MM.1S (cell line): ENCODE measurements around the gene BPTF.

Experiments
- EZH2 ChIP-seq: fragments of 300-600 bp; sonication (generic); optimal IDR thresholded peaks from 2 replicates; pipeline ENCODE3; 2017; ENCODE audit warnings: low read depth, mild to moderate bottlenecking, antibody characterized with exemption, low read length, mixed read lengths
- EZH2phosphoT487 ChIP-seq: fragments of 300-600 bp; sonication (generic); IDR thresholded peaks from 2 replicates; pipeline ENCODE4 v1.6.1; 2018; ENCODE audit warnings: antibody characterized with exemption, low read length
- TF ChIP-seq, protein P1 (sequence below): fragments of 300-600 bp; sonication (generic); IDR thresholded peaks from 2 replicates; pipeline ENCODE4 v1.5.1; 2016; ENCODE audit warnings: antibody characterized with exemption, low read length, mixed read lengths

DNA sequence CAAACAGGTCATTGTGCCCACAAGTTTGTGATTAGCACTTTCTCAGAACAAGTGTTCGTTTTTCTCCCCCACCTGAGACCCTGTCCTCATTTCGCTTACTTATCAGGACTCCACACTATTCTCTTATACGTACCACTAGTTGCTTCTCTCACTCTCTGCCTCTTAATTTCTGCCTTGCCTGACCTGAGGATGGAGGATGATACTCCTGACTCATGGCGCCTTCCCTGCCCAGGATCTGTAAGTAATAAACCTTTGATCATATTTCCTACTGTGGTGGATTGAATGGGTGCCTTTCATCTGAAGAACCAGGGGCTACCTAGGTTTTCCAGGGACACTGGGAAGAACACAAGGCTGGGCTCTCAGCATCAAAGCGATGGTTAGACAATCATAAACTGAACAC lies 39.8 kb upstream of the BPTF start:
- TF ChIP-seq, protein P1, sequence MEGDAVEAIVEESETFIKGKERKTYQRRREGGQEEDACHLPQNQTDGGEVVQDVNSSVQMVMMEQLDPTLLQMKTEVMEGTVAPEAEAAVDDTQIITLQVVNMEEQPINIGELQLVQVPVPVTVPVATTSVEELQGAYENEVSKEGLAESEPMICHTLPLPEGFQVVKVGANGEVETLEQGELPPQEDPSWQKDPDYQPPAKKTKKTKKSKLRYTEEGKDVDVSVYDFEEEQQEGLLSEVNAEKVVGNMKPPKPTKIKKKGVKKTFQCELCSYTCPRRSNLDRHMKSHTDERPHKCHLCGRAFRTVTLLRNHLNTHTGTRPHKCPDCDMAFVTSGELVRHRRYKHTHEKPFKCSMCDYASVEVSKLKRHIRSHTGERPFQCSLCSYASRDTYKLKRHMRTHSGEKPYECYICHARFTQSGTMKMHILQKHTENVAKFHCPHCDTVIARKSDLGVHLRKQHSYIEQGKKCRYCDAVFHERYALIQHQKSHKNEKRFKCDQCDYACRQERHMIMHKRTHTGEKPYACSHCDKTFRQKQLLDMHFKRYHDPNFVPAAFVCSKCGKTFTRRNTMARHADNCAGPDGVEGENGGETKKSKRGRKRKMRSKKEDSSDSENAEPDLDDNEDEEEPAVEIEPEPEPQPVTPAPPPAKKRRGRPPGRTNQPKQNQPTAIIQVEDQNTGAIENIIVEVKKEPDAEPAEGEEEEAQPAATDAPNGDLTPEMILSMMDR, result no peak
- TF ChIP-seq EZH2phosphoT487 (no peak), EZH2 (no peak)
